Activated T-helper 1 cell treated with anti-CD3 and anti-CD28 coated beads, Interleukin-12 subunit alpha, Interleukin-12 subunit beta, Interleukin-2, Interleukin-4 antibody, amounts not matched to agents 30 ng/mL and 10 ng/mL and 1 ng/mL, durations not matched to agents 14 hours and 24 hours and 36 hours (primary cell): ENCODE results near the gene ITGA11. TPM values are rescaled to one million over a fixed set of nuclear protein-coding genes. Genes with fewer than 3 reads are reported as not detected.

ENCODE experiments used
- DNase-seq: peaks from one replicate; pipeline ENCODE4 v3.0.0; 2021; ENCODE audit warnings: low spot score
- H3K27ac Mint-ChIP-seq: one replicate; pipeline ENCODE4 v1.8.0; 2021; ENCODE audit warnings: mild to moderate bottlenecking, mixed read lengths
- H3K27me3 Mint-ChIP-seq: one replicate; pipeline ENCODE4 v1.8.0; 2022; ENCODE audit warnings: mild to moderate bottlenecking, moderate library complexity, mixed read lengths; ENCODE audit not compliant: insufficient read depth
- H3K36me3 Mint-ChIP-seq: one replicate; pipeline ENCODE4 v1.8.0; 2021; ENCODE audit warnings: low read depth, mixed read lengths
- H3K4me1 Mint-ChIP-seq: one replicate; pipeline ENCODE4 v1.8.0; 2021; ENCODE audit warnings: low read depth, mixed read lengths
- H3K4me3 Mint-ChIP-seq: one replicate; pipeline ENCODE4 v1.8.0; 2021; ENCODE audit warnings: mild to moderate bottlenecking, moderate library complexity, mixed read lengths
- H3K9me3 Mint-ChIP-seq: one replicate; pipeline ENCODE4 v1.8.0; 2021; ENCODE audit warnings: mixed read lengths
- intact Hi-C: fragments of 100-400 bp; cut with micrococcal nuclease; formaldehyde crosslinking; loops from one replicate; pipeline ENCODE4 v1.15.1; 2024
- total RNA-seq: library from RNA; stranded (reverse); gene quantifications from 2 replicates; pipeline ENCODE4 v1.2.3, GENCODE V29; 2022

ITGA11 gene
- total RNA-seq, 1 donor from 2014 or later = 0.23 TPM

DNA sequence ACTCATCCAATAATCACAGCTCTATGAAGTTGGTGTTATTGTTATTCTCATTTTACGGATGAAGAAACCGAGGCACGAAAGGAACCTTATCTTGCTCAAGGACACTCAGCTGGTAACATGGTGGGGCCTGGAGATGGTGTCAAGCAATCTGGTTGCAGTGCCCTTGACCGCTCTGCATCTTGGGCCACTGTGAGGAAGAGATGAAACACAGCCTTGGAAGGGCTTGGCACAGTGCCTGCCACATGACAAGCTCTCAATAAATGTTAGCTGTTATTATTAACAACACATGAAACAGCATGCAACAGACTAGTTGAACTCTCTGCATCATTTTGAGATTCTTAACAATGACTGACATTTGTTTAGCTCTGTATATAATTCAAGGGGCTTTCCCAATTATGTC is 10.1 kb upstream of the ITGA11 start:
- no peak for DNase-seq
- Mint-ChIP-seq H3K4me1 (no peaks in the 10 kb centered on the region), H3K36me3 (no peaks in the 10 kb centered on the region), H3K27me3 (peaks cover 45% of the 10 kb centered on the region), H3K4me3 (no peak overlapping the region), H3K27ac (no peak overlapping the region), H3K9me3 (no peaks in the 10 kb centered on the region)
- intact Hi-C loops = no loop called here

DNA sequence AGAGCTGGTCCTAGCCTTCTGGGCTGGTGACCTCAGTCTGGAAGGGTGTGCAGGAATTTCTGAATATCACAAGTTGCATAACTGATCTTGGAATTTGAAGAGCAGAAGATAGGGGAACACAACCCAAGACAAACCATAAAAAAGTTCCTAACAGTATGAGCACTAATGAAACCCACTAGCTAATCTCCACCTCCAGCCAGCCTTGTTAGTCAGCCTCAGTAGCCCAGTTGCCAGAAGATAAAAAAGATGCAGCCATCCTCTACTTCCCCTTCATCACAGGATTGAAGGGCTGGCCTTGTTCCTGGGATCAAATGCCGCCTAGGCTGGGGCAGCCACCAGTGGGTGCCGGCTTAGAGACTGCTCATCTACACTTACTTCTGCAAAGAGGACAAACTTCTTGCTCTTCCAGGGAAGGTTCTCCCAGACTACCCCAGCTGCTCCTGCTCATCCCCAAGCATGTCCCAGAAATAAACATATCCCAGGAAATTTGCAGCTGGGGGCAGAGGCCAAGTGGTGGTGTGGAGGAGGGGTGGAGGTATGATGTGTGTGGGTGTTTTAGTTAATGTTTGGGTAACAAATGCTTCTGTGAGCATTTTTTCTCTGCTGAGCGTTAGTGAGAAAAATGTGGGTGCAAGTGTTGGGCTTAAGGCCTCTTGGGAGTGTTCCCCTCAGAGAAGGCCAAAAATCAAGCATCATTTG is 9.2 kb upstream of the ITGA11 start:
- no peak for DNase-seq
- intact Hi-C loops = no loop called here
- Mint-ChIP-seq H3K9me3 (no peaks in the 10 kb centered on the region), H3K36me3 (no peaks in the 10 kb centered on the region), H3K4me3 (no peak overlapping the region), H3K27me3 (peaks cover 47% of the 10 kb centered on the region), H3K27ac (no peak overlapping the region), H3K4me1 (no peaks in the 10 kb centered on the region)

DNA sequence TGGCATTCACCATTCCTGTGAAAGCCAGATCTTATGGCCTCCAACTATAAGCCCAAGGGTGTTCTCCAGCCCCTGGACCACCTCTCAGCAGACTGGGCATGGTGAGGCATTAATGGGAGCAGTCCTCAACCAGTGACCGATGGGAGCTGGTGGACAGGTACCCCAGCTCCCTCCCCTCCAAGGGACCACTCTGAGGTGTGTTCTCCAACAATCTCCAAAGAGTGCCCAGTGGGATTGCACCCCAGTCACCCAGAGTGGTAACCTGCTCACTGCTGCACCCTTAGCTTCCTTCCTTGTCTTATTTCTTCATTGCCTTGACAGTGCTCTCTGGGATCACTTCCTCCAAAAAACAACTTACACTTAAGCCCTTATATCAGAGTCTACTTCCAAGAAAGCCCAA is 8.2 kb upstream of the ITGA11 start:
- no peak overlapping the region for H3K27ac Mint-ChIP-seq
- no peaks in the 10 kb centered on the region for H3K36me3 Mint-ChIP-seq
- H3K4me3 Mint-ChIP-seq = no peak overlapping the region
- DNase-seq = no peak
- H3K9me3 Mint-ChIP-seq = no peaks in the 10 kb centered on the region
- peaks cover 45% of the 10 kb centered on the region for H3K27me3 Mint-ChIP-seq
- intact Hi-C loops = no loop called here
- H3K4me1 Mint-ChIP-seq = no peaks in the 10 kb centered on the region

DNA sequence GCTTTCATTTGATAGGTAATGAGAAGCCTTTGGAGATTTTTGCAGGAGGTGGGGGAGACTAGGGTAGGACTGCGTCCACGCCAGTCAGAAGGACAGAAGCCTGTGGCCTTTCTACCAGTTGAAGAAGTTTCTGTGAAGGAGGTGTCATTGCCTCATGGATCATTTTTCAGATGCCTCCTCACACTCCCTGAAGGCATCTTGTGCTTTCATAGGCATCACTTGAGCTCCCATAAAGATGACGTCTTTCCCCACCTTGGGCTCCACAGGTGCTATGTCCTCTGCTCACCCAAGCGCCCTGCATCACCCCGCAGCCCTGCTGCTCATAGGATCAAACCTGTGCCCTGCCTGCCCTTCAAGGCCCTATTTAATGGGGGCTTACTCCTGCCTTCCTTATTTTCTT is 7.5 kb upstream of the ITGA11 start:
- Mint-ChIP-seq H3K27me3 (peaks cover 47% of the 10 kb centered on the region), H3K9me3 (no peaks in the 10 kb centered on the region), H3K4me3 (no peak overlapping the region), H3K4me1 (no peaks in the 10 kb centered on the region), H3K27ac (no peak overlapping the region), H3K36me3 (no peaks in the 10 kb centered on the region)
- DNase-seq = no peak
- intact Hi-C loops = loop anchor here (10.0 kb wide), 1 partner anchor 55 kb away; no protein-coding TSS in a partner anchor

DNA sequence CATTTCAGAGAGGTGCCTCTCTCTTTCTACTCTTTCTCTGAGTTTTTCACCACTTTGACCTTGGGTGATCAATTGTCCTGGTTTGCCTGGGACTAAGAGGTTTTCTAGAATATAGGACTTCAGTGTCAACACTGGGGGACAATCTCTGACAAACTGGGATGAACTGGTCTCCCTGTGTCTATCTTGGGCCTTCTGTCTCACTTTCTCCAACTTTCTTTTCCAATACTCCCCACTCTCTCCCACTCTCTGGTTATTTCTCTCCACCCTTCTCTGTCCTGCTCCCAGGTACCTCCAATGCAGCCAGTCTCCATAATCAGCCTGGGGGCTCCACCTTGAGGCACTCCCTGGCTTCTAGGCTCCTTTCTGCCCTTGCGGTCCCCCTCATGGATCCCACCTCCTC is 4.7 kb upstream of the ITGA11 start:
- Mint-ChIP-seq H3K36me3 (no peaks in the 10 kb centered on the region), H3K27me3 (peaks cover 45% of the 10 kb centered on the region), H3K9me3 (no peaks in the 10 kb centered on the region), H3K4me1 (no peaks in the 10 kb centered on the region), H3K4me3 (no peak overlapping the region), H3K27ac (no peak overlapping the region)
- DNase-seq = no peak
- intact Hi-C loops = loop anchor here (10.0 kb wide), 1 partner anchor 58 kb away; no protein-coding TSS in a partner anchor

DNA sequence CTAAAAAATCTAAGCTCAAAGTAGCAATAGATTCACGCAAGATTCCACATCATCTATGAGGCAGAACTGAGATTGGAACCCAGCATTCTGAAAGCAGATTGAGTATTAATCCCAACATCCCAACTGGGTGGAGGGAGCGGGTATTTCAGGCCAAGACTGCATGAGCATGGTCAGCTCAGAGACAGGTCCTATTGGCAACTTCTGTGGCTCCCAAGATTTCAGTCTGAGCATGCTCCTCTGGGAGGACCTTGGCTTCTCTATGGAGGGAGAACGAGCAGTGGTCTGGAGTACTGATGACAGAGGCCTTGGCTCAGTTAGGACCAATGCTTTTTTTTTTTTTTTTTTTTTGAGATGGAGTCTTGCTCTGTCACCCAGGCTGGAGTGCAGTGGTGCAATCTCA is 4.0 kb upstream of the ITGA11 start:
- no peaks in the 10 kb centered on the region for H3K4me1 Mint-ChIP-seq
- no peaks in the 10 kb centered on the region for H3K36me3 Mint-ChIP-seq
- intact Hi-C loops = loop anchor here (10.0 kb wide), 1 partner anchor 59 kb away; no protein-coding TSS in a partner anchor
- no peak for DNase-seq
- no peaks in the 10 kb centered on the region for H3K9me3 Mint-ChIP-seq
- H3K27me3 Mint-ChIP-seq = peaks cover 46% of the 10 kb centered on the region
- H3K4me3 Mint-ChIP-seq = no peak overlapping the region
- no peak overlapping the region for H3K27ac Mint-ChIP-seq

DNA sequence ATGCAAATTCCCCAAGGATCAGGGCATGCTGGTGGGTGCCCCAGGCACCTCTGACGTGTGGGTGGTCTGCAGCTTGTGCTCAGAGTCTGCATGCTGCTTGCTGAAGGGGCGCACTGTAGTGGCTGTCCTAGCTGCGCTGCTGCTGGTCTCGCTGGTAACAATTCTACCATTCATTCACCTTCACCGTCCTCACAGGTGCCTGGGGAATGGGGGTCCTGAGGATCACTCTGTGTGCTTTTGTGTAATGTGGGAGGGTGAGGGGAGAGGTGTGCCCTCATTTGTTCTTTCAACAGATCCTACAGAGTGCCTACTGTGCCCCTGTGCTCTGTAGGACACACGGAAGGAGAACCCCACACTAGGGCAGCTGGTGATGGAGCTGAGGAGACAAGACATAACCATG is 2.1 kb upstream of the ITGA11 start:
- no peaks in the 10 kb centered on the region for H3K36me3 Mint-ChIP-seq
- peaks cover 50% of the 10 kb centered on the region for H3K27me3 Mint-ChIP-seq
- H3K27ac Mint-ChIP-seq = no peak overlapping the region
- no peak overlapping the region for H3K4me3 Mint-ChIP-seq
- no peak for DNase-seq
- no peaks in the 10 kb centered on the region for H3K4me1 Mint-ChIP-seq
- H3K9me3 Mint-ChIP-seq = no peaks in the 10 kb centered on the region
- intact Hi-C loops = loop anchor here (10.0 kb wide), 1 partner anchor 61 kb away; no protein-coding TSS in a partner anchor

DNA sequence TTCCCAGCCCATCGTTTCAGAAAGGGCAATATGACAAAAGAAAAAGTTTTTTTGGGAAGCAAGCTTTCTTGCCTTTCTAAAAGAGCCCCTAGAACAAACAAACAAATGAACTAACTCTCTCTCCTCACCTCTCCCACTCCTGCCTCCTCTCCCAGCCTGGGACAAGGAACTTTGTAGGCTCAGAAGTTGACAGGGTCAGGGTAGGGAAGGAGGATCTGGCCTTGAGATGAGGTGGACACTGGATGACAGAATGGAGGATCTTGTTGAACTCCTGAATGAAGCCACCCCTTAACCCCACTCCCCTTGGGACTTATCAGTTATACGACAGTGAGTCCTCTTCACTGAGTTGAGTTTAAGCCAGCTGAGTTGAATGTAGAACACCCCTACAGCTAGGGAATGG is 1.6 kb upstream of the ITGA11 start:
- intact Hi-C loops = loop anchor here (10.0 kb wide), 1 partner anchor 61 kb away; no protein-coding TSS in a partner anchor
- H3K36me3 Mint-ChIP-seq = no peaks in the 10 kb centered on the region
- peaks cover 49% of the 10 kb centered on the region for H3K27me3 Mint-ChIP-seq
- H3K4me3 Mint-ChIP-seq = no peak overlapping the region
- DNase-seq = no peak
- no peaks in the 10 kb centered on the region for H3K9me3 Mint-ChIP-seq
- H3K27ac Mint-ChIP-seq = no peak overlapping the region
- H3K4me1 Mint-ChIP-seq = no peaks in the 10 kb centered on the region

DNA sequence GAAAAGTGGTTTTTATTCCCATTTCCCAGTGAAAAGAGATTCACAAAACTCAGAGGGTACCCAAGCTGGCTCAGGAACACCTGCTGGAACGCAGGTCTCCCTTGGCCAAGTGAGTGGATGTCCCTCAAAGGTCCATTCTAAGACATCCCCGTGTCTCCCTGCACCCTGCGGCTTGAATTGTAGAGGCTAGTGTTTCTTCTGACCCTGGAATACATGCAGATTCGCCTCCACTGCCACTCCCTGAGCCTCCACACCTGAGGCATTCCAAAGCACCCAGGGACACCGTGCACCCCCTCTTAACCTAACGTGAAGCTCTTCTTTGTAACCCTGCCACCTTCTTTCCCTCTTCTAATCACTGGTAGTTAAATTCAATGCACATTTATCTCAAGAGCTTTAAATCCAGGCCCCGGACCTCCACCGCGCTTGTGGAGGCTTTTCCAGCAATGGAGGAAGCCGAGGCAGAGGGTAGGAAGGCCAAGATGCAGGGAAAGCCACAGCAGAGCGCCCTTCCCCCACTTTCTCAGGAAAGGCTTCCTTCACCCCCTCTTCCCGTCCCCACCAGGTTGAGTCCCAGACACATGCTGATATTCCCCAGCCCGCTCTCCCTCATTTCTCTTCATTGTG is 590 bp upstream of the ITGA11 start:
- no peak overlapping the region for H3K27ac Mint-ChIP-seq
- H3K4me3 Mint-ChIP-seq = no peak overlapping the region
- intact Hi-C loops = loop anchor here (10.0 kb wide), 1 partner anchor 62 kb away; no protein-coding TSS in a partner anchor
- H3K27me3 Mint-ChIP-seq = peaks cover 50% of the 10 kb centered on the region
- no peak for DNase-seq
- H3K36me3 Mint-ChIP-seq = no peaks in the 10 kb centered on the region
- H3K4me1 Mint-ChIP-seq = no peaks in the 10 kb centered on the region
- no peaks in the 10 kb centered on the region for H3K9me3 Mint-ChIP-seq

DNA sequence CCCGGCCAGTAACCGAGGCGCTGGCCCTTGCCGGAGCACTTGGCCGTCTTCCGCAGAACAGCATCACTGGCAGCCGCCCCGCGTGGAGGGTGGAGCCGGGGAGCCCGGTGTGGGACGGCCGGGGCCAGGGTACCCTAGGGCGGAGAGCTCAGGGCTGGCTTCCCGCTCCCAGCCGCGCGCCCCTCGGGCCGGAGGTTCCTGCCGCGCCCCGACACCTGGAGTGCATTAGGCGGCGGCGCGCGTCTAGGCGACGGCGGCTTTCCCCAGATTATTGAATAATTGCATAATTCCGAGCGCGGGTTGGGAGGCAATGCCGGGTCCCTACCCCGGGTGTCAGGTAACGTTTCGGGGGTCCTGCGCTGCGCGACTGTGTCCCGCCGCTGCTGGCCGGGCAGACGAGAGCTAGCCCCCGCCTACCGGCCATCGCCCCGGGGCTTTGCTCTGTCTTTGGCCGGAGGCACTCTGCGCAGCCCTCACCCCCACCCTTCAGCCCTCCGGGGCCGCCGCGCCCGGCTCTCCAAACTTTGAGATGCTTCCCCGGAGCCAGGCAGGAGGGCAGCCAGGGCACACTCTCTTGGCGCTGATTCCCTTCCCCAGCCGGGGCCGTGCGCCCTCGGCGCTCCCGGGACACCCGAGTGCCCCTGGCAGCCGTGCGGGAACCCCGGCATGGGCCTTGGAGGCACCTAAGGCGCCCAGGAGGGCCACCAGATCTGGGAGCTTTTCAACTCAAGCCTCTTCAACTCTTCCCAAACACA is 749 bp downstream of the ITGA11 start:
- DNase-seq = no peak
- Mint-ChIP-seq H3K4me1 (no peaks in the 10 kb centered on the region), H3K4me3 (no peak overlapping the region), H3K27ac (no peak overlapping the region), H3K36me3 (no peaks in the 10 kb centered on the region), H3K27me3 (peaks cover 49% of the 10 kb centered on the region), H3K9me3 (no peaks in the 10 kb centered on the region)
- intact Hi-C loops = loop anchor here (10.0 kb wide), 1 partner anchor 64 kb away; no protein-coding TSS in a partner anchor

DNA sequence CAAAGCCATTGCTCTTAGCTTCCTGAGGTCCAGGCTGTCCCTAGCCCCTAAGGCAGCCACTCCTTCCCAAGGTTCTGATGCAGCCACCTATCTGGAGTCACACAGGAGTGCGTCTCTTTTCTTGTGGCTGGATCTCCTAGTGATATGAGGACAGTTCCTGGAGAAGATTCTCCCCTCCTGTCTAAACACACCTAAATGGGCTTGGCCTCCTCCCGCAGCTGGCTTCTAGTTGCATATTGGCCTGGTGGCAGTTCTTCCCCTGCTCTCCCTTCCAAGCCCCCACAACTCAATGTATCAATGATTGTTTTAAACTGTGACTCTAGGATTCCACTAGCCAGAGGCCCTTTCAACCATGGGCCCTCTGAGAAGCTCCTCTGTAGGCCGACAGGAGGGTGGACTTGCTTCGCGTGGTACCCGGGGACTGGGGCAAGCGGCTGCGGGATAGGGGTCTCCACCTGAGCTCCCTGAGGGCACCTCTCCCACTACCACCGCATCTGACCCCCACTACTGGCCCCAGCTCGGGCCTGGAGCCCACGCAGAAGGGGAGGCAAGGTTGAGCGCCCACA is 1.4 kb downstream of the ITGA11 start:
- H3K4me3 Mint-ChIP-seq = no peak overlapping the region
- no peaks in the 10 kb centered on the region for H3K36me3 Mint-ChIP-seq
- no peak for DNase-seq
- no peaks in the 10 kb centered on the region for H3K4me1 Mint-ChIP-seq
- no peak overlapping the region for H3K27ac Mint-ChIP-seq
- peaks cover 47% of the 10 kb centered on the region for H3K27me3 Mint-ChIP-seq
- H3K9me3 Mint-ChIP-seq = no peaks in the 10 kb centered on the region
- intact Hi-C loops = loop anchor here (10.0 kb wide), 1 partner anchor 64 kb away; no protein-coding TSS in a partner anchor

DNA sequence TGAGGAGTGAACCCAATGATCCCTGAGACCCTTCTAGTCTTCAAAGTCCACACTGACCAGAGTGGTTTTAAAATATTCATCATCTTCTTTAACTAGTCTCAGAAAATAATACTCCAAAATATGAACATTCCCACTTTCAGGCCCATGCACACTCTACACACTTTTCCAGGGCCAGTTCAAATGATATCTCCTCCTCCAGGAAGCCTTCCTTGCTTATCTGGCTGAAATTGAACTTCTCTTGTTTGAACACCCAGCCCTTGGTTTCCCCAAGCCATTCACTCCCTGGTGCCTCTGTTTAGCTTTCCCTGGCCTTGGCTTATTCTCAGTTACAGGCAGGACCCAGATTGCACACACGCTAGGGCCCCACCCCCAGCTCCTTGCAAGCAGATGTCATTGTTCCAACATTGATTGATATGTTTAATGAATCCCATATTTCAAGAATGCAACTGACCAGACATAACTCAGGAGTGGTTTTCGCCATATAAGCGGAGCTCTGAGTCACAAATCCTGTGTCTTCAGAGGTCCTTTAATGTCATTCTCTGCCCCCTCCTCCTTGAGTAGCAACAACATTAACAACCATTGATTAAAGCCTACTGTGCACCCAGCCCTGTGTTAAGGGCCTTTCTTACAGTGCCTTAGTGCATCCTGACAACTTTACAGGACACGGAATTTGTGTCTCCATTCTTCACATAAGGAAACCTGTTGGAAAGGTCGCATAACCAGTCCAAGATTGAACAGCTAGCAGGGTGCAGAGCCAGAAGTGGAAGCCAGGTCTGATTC is 2.1 kb downstream of the ITGA11 start:
- H3K9me3 Mint-ChIP-seq = no peaks in the 10 kb centered on the region
- H3K4me1 Mint-ChIP-seq = no peaks in the 10 kb centered on the region
- peaks cover 47% of the 10 kb centered on the region for H3K27me3 Mint-ChIP-seq
- no peaks in the 10 kb centered on the region for H3K36me3 Mint-ChIP-seq
- no peak for DNase-seq
- no peak overlapping the region for H3K4me3 Mint-ChIP-seq
- intact Hi-C loops = loop anchor here (10.0 kb wide), 1 partner anchor 65 kb away; no protein-coding TSS in a partner anchor
- H3K27ac Mint-ChIP-seq = no peak overlapping the region
